GM18508 (cell line): ENCODE data around the gene GDPGP1.
"Not testable (repeated sequence)": the region's sequence is repeated elsewhere in the genome, so short reads cannot be mapped to it uniquely, and the experiment has no call there.

ENCODE experiments used
- ATAC-seq: cut with Tn5 transposase; IDR thresholded peaks from one replicate; pipeline ENCODE4 v1.9.1; 2021; ENCODE audit warnings: moderate number of reproducible peaks; ENCODE audit not compliant: insufficient read depth, unreplicated experiment

GDPGP1 gene

DNA sequence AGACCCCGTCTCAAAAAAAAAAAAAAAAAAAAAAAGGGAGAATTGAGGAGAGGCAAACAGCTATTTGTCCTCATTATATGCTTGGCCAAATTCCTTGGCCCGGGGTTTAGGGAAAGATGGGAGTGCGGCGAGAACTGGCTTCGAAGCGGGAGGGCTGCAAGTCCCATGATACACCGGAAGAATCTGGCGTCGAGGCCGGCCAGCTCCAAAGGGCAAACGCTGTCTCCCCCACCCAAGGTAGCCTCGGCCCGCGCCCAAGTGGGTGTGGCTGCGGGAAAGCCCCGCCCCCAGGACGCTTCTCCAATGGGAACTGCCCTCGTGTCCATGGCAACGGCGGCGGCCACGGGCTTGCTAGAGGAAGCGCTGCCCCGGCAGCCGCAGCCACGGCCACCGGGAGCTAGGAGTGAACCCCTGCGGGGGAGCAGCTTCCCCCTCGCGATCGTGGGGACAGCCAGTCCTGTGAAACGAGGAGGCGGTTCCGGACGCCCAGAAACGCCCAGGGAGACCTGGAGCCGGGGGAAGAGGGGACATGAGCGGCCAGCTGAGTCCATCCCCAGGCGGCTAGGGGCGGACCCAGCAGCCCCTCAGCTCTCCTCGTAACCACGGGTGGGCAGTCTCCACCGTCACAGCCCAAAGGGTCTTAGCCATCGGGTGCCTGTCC is 15.3 kb downstream of the GDPGP1 start, which contains the start of gene TTLL13:
TSS of gene TTLL13 (plus strand) at position 354 of the 661 bp plus-strand sequence. CDS start 1,075 bp downstream, outside the sequence.
- ATAC-seq = no peak

DNA sequence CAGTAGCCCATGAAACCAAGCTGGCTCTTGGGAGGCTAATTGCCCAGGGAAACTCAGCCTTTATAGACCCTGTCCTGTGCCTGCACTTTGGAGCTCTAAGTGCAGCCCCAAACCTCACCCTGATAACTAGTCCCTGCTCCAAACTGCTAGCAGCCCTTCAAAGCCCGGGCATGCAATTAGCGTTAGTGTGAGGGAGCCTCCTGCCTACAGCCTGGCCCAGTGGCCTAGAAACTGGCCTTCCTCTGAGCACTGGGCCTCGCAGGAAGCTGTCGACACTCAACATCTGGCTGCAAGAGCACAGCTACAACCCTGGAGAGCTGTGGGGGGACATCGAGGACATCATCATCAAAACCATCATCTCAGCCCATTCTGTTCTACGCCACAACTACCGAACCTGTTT is 23.8 kb downstream of the GDPGP1 start:
- ATAC-seq = no peak

- no peak for ATAC-seq
These were observed 25.5 kb downstream of the GDPGP1 start for GRCh38 chr15:90259524-90259923.

DNA sequence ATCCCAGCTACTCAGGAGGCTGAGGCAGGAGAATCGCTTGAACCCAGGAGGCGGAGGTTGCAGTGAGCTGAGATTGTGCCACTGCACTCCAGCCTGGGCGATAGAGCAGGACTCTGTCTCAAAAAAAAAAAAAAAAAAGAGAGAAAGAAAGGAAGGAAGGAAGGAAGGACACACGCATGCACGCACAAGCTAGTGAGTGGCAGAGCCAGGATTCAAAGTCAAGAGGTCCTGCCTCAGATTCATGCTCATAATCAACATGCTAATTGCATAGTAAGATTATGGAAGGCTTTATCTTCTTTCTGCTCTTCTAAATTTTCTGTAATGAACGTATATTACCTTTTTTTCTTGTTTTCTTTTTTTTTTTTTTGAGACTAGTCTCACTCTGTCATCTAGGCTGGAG is 26.7 kb downstream of the GDPGP1 start:
- not testable (repeated sequence) for ATAC-seq

- no peak for ATAC-seq
These were observed 27.8 kb downstream of the GDPGP1 start for GRCh38 chr15:90261811-90262210.

GRCh38 chr15:90262426-90262825 is 28.4 kb downstream of the GDPGP1 start:
- no peak for ATAC-seq

DNA sequence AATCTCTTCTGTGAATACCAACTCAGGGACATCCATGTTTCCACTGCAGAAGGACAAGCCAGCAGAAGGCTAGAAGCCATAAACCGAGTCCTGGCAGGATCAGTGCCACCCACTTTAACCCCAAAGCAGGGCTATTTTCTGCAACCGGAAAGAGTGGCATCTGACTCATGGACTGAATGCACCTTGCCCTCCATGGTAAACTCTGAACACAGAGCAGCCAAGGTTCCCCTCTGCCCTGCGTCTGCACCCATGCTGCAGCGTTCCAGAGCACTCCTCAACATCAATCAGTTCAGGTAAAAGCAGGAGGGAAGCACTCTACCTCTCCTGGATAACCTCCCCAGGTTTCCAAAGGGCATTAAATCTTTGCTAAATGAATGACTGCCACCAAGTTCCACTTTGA is 30.7 kb downstream of the GDPGP1 start:
- ATAC-seq = no peak

DNA sequence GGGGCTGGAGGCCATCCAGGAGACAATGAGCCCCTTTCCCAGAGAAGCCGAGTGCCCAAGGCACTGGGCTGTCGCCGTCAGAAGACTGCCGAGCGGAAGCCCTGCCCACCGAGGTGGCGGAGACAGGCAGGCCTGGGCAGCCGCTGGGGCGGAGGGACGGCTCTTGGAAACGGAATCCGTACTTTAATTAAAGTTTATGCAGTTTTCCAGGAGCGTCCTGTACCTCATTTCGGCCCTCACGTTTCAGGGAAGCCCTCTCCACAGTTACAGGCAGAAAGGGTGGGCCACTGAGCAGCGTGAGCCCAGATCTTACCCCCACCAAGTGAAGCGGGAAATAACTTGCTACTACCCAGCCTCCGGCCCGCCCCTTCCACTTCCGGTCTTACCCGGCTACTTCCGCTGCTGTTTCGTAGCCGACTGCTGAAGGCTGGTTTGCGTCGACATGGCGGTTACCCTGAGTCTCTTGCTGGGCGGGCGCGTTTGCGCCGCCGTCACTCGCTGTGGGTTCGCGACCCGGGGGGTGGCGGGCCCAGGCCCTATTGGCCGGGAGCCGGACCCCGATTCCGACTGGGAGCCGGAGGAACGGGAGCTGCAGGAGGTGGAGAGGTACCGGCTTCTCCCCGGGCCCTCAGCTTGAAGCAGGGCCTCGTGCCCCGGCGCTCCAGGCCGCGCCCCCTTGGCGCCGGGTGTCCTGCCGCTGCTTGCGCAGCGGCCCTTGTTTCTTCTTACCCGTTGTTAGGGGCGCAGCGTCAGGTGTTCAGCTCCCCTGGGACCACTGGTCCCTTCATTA is 31.5 kb downstream of the GDPGP1 start, which contains the start of gene NGRN:
TSS of gene NGRN (plus strand) at position 402 of the 790 bp plus-strand sequence. CDS start at position 443, 41 bp downstream.
- peak; percentile 81 for ATAC-seq

DNA sequence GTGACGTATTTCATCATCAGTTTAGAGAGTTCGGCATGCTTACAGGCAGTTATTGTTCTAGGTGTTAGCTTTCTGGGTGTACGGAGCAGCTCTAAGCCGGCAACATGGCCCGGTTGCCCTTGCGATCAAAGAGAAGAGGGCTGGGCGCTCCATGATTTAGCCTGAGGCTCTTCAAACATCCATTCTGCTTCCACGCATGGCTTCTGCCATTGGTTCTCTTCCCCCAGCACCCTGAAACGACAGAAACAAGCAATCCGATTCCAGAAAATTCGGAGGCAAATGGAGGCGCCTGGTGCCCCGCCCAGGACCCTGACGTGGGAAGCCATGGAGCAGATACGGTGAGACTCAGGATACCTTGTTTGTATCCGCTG is 32.0 kb downstream of the GDPGP1 start:
- no peak for ATAC-seq

- no peak for ATAC-seq
These were observed 32.5 kb downstream of the GDPGP1 start for GRCh38 chr15:90266485-90266884.

DNA sequence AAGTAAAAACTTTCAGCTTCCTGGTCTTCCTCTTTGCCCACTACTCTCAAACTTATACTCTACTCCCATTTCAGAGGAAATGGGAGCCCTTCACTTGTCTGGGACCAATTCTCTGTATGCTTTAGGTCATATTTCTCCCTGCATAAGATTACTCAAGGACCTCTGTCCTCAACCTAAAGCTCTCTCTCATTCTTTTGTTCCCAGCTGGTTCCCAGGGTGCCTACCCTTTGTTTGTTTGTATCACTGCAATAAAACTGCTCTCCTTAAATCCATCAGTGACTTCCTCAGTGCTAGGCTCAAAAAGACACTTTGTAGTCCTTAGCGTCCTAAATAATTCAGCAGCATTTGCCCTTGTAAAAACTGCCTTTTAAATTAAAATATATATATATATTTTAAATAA is 34.4 kb downstream of the GDPGP1 start:
- no peak for ATAC-seq

DNA sequence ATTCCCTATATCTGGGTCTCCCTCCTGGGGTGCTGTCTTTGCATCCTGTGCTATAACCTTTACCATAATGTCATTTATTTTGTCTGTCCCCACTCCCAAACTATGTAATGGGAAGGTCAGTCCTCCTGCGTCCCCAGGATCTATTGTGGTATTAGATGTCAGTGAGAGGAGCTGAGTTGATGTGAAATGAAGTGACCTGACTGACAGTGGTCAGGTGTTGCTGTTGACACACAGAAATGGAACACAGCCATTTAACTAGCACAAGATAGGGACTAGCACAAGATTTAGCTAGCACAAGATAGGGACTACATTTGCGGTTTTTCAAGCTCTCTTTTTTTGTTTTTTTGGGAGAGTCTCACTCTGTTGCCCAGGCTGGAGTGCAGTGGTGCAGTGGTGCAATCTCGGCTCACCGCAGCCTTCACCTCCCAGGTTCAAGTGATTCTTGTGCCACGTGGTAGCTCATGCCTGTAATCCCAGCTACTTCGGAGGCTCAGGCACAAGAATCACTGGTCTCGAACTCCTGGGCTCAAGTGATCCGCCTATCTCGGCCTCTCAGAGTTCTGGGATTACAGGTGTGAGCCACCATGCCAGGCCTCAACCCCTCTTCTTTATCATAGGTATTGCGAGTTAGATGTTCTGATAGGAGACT is 36.6 kb downstream of the GDPGP1 start:
- no peak for ATAC-seq

DNA sequence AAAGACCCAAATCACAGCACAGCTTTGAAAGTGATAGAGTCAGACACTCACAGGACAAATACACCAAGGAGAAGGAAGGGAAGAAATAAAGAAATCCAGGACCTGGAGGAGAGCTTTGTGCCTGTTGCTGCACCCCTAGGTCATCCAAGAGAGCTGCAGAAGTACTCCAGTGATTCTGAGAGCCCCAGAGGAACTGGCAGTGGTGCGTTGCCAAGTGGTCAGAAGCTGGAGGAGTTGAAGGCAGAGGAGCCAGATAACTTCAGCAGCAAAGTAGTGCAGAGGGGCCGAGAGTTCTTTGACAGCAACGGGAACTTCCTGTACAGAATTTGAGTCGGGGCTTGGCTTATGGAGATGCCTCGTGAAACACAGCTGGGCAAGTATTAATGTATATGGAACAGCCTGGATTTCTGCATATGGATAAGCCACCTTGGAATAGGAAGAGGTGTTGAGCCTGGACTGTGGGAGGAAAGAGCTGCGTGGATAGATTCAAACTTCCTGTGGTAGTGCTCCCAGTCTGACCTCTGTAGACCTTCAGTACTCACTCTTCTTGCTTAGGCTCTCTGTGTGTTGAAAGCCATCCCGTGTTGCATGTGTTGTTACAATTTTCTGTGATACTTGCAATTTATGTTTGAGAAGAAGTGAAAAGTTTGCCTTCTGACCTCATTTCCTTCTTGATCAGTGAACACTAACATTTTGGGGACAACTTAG is 37.6 kb downstream of the GDPGP1 start:
- ATAC-seq = no peak

DNA sequence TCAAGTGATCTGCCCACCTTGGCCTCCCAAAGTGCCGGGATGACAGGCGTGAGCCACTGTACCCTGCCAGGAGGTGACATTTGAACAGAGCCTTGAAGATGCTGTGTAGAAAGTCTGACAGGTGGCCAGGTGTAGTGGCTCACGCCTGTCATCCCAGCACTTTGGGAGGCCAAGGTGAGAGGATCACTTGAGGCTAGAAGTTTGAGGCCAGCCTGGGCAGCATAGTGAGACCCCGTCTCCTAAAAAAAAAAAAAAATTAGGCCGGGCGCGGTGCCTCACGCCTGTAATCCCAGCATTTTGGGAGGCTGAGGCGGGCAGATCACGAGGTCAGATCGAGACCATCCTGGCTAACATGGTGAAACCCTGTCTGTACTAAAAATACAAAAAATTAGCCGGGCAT is 44.5 kb downstream of the GDPGP1 start:
- not testable (repeated sequence) for ATAC-seq

DNA sequence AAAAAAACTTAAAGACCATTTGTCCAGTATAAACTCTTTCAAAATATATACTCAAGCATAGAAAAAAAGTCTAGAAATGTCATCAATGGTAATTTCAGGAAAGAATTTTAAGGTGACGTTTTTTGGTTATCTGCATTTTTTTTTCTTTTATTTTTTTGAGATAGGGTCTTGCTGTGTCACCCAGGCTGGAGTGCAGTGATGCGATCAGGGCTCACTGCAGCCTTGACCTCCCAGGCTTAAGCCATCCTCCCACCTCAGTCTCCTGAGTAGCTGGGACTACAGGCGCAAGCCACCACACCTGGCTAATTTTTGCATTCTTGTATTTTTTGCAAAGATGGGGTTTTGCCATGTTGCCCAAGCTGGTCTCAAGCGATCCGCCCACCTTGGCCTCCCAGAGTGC is 46.7 kb downstream of the GDPGP1 start:
- not testable (repeated sequence) for ATAC-seq

DNA sequence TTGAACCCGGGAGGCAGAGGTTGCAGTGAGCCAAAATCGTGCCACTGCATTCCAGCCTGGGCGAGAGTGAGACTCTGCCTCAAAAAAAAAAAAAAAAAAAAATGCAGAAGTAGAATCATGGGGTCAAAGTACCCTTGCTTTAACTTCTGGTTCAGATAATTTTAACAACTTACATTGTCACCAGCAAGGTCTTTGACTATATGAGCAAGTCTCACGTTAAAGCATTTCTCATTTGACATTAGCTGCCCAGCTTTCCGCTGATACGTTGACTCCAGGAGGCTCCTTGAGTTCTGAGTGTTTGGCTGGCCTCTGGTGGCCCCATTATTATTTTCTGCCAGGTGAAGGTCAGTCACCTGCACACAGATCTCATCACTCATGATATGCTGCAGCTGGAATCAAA is 47.6 kb downstream of the GDPGP1 start:
- not testable (repeated sequence) for ATAC-seq

- no peak for ATAC-seq
These were observed 52.7 kb downstream of the GDPGP1 start for GRCh38 chr15:90286678-90287077.

GRCh38 chr15:90287101-90287500 is 53.1 kb downstream of the GDPGP1 start:
- no peak for ATAC-seq

DNA sequence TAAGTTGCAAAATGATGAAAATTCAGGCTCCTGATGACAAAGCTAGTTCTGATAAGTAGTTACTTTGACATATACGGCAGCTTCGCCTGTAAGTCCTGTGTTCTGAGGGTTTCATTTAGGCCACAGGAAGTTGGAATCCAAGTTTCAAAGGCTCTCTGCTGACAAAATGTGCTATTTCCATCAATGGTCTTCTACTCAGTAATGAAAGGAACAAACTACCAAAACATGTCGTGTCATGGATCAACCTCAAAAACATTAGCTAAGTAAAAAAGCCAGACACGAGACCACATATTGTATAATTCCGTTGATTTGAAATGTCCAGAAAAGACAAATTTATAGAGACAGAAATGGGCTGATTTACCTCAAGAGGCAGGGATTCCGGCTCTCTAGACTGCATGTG is 53.9 kb downstream of the GDPGP1 start:
- ATAC-seq = no peak

DNA sequence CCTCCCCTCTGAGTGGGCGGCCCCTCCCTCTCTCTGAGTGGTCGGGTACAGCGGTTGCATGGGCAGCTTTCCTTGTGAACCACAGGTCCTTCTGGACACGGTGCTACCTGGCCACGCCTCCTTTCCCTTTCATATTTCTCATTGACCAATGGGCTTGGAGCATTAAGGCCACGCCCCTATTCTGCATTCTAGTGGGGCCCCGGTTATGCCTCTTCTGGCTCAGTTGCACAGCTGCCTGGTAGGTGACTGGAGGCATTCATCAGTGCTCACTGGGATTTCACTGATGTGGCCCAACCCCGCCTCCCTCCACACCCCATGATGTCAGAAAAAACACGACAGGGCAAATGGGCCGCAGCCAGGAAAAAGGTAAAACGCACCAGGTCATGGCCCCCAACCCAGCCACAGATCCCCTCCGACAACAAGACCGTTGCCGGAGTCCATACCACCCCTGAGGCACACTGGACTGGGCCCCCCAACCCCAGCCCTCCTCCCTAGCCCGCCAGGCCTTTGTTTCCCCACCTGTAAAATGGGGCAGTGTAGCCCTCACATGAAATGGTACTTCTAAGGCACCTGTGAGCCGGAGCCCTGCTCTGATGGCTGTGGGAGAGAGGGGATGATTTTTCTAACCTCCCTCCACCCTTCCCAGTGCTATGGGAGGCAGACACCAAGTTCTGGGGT is 57.8 kb downstream of the GDPGP1 start:
- ATAC-seq = no peak
